Natural killer cell treated with Interleukin-12 subunit alpha and Interleukin-12 subunit beta and Interleukin-15 and Interleukin-18, amount 100 ng/mL, for 72 hours (primary cell): ENCODE measurements around the gene CACNB3. TPM values are rescaled to one million over a fixed set of nuclear protein-coding genes. Genes with fewer than 3 reads are reported as not detected.

Experiments used
- ATAC-seq, 2 donors: fragments of 150-1000 bp; cut with Tn5 transposase in 1 of 2; sonication (Bioruptor Pico), chemical (Tn5 transposase) in 1 of 2; 2 replicates each; pipeline ENCODE4 v1.10.0; 2021
- DNase-seq: peaks from one replicate; pipeline ENCODE4 v3.0.0; 2022; ENCODE audit warnings: low spot score
- H3K27ac Mint-ChIP-seq, 2 donors: 1 replicate in 1 of 2; 2 replicates in 1 of 2; pipeline ENCODE4 v1.8.0; 2022; ENCODE audit warnings: mixed read lengths in 2 of 2, mild to moderate bottlenecking in 1 of 2, moderate library complexity in 1 of 2
- H3K27me3 Mint-ChIP-seq, 2 donors: 1 replicate in 1 of 2; 2 replicates in 1 of 2; pipeline ENCODE4 v1.8.0; 2022; ENCODE audit warnings: mixed read lengths in 2 of 2
- H3K36me3 Mint-ChIP-seq: one replicate; pipeline ENCODE4 v1.8.0; 2022; ENCODE audit warnings: mixed read lengths
- H3K4me1 Mint-ChIP-seq, 2 donors: 1 replicate in 1 of 2; 2 replicates in 1 of 2; pipeline ENCODE4 v1.8.0; 2022; ENCODE audit warnings: low read depth in 2 of 2, mixed read lengths in 2 of 2, mild to moderate bottlenecking in 1 of 2
- H3K4me3 Mint-ChIP-seq: one replicate; pipeline ENCODE4 v1.8.0; 2022; ENCODE audit warnings: mixed read lengths
- H3K9me3 Mint-ChIP-seq: 2 replicates; pipeline ENCODE4 v1.8.0; 2022; ENCODE audit warnings: mixed read lengths
- total RNA-seq, 2 donors: library from RNA; stranded (reverse); gene quantifications; one replicate each; pipeline ENCODE4 v1.2.3, GENCODE V29; 2022

CACNB3 gene
- 10 to 100 TPM in 1 of 2 donors, 1 to 10 TPM in 1; 6.9 to 10.7 TPM for total RNA-seq

DNA sequence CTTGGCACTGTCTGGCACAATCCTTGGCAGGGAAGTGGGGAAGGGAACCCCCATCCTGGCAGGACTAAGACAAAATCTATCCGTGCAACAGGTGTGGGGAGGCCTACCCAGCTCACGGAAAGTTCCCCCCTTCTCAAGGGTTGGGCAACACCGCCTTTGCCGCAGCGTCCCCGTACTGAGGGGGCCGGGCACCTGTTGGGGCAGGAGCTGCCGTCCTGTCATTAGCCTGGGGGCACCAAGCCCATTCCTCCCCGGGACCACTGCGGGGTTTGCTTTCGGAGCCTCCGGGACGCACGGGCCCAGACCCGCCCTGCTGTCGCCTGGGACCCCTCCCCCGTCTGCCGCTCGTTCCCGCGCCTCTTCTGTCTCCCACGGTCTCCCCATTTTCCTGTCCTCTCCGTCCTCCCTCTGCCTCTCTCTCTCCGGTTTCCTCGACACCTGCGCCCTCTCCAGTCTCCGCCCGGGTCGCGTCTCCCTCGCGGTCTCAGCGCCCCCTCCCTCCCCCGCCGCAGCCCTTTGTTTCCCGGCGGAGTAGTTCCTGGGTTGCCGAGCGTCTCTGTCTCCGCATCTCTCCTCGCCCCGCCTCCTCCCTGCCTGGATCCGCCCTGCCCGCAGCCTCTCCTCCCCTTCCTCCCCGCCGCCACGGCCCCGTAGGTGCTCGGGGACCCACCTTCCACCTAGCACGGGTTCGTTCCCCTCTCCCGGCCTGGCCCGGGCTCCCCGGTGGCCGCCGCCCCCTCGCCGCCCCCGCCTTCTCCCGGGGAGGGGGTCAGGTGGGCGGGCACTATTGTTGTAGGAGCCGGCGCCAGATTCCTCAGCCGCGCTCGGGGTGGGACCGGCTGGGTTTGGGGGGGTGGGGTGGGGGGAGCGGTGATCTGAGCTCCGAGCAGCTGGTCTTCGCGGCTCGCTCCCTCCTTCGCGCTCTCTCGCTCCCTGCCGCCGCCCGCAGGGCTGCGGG lies at the start of gene CACNB3:
Gene CACNB3 (plus strand): TSS at position 624 of the 958 bp plus-strand sequence. CDS start 434 bp downstream, outside the sequence.
- peak; percentile 83 for DNase-seq
- Mint-ChIP-seq H3K9me3 (no peaks in the 10 kb centered on the region), H3K27ac (peak within 1 kb of the TSS in 1 of 2 donors; percentile 69), H3K4me3 (peak within 1 kb of the TSS; percentile 94), H3K36me3 (no peaks in the 10 kb centered on the region), H3K4me1 (peaks cover 24 to 32% of the 10 kb centered on the region in 2 donors), H3K27me3 (peaks cover 0 to 9% of the 10 kb centered on the region in 2 donors)
- peak; percentile 73 to 74 for ATAC-seq

DNA sequence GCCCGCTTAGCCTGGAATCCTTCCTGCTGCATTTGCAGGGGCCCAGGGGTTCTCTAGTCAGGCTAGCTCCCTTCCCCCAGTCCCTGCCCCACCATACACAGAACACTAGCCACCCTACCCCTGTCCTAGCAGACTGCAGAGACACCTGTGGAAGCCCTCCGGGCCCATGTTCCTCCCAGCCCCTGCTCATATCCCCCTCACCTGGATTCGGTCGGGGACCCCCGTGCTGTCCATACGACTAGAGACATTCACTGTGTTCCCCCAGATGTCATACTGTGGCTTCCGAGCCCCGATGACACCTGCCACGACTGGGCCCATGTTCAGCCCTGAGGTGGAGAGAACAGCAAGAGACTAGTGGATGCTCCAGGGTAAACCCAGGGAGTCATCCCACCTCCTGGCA lies 49.6 kb upstream of the CACNB3 start:
- Mint-ChIP-seq H3K27ac (no peak overlapping the region), H3K4me1 (peaks cover 28 to 32% of the 10 kb centered on the region in 2 donors), H3K4me3 (no peak overlapping the region), H3K9me3 (no peaks in the 10 kb centered on the region), H3K27me3 (no peaks in the 10 kb centered on the region), H3K36me3 (no peaks in the 10 kb centered on the region)
- no peak for DNase-seq
- no peak for ATAC-seq

DNA sequence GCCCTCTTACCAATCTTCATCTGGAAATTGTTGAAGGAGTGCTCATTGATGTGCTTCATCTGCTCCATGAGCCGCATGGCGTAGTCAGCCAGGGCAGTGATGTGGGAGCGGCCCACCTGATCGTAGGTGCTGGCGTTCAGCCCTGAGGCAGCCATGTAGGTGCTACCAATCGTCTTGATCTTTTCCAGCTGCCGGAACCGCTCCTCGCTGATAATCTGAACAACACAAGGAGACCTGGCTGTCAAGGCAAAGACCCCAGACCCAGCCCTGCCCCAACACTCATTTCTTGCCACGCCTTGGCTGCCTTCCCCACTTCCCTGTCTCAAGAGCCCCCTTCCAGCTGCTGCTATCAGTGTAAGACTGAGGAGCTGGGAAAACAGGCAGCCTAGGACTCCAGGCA lies 47.5 kb upstream of the CACNB3 start:
- Mint-ChIP-seq H3K36me3 (no peaks in the 10 kb centered on the region), H3K4me3 (no peak overlapping the region), H3K4me1 (peaks cover 16 to 20% of the 10 kb centered on the region in 2 donors), H3K27ac (no peak overlapping the region), H3K27me3 (peaks cover 0 to 3% of the 10 kb centered on the region in 2 donors), H3K9me3 (no peaks in the 10 kb centered on the region)
- ATAC-seq (no peak), DNase-seq (no peak)

DNA sequence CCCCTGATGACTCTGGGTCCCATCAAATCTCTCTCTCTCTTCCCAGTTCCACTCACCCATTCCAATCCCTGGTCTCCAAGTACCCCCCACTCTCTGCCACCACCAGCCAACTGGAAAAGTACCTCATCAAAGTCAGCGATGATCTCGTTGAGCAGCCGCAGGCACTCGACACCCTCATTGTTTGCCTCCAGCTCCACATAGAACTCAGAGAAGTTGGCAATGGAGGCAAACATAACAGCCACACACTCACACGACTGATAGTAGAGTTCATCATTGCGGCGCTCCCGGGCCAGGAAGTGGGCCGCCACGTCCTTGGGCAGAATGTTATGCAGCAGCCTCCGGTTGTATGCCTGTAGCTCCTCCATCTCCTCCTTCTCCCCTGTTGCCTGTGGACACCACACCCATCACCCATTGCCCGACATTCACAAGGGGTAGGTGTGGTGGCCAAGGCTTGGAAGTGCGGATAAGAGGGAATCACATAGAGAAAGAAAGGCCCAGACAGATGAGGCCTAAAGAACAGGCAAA lies 46.6 kb upstream of the CACNB3 start:
- no peak for DNase-seq
- Mint-ChIP-seq H3K27ac (peak overlapping the region in 1 of 2 donors; percentile 64), H3K4me1 (peaks cover 7 to 11% of the 10 kb centered on the region in 2 donors), H3K27me3 (peaks cover 0 to 3% of the 10 kb centered on the region in 2 donors), H3K4me3 (no peak overlapping the region), H3K36me3 (no peaks in the 10 kb centered on the region), H3K9me3 (no peaks in the 10 kb centered on the region)
- no peak for ATAC-seq

DNA sequence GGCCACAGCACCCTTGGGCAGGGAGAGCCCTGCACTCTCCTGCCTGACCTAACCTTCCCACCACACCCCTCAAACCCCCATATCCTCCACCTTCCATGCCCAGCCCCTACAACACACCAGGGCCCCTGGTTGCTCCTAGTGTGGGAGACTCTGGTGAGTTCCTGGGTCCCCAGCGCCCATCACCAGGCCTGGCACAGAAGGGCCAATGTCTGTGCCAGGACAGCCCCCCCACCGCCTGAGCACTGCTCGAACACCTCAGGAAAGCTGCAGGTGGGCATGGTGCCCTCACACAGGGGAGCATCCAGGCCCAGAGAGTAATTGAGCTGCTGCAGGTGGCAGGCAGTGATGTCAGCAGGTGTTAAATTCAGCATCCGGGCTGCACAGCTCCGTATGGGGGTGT lies 44.6 kb upstream of the CACNB3 start:
- no peaks in the 10 kb centered on the region for H3K9me3 Mint-ChIP-seq
- no peak overlapping the region for H3K4me3 Mint-ChIP-seq
- H3K27me3 Mint-ChIP-seq: peaks cover 0 to 3% of the 10 kb centered on the region in 2 donors
- no peak overlapping the region for H3K27ac Mint-ChIP-seq
- ATAC-seq (peak in 1 of 2 donors; percentile 3), DNase-seq (no peak)
- H3K4me1 Mint-ChIP-seq: peaks cover 5 to 12% of the 10 kb centered on the region in 2 donors
- H3K36me3 Mint-ChIP-seq: no peaks in the 10 kb centered on the region

DNA sequence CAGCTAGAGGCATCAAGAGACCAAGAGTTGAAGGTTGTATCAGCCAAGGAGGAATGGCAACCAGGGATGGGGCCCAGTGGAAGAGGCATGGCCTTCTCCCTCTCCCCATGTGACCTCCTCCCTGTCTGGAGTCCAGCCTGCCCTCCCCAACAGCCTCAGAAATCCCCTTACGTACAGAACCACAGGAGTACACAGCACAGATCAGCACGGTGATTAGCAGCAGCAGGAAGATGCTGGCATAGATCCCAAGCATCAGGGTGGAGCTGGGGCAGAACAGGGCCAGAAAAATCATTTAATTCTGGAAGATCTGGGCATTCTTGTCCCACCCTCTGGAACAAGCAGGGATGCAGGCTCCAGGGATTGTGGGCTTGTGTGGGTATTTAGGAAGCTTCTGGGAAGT lies 43.8 kb upstream of the CACNB3 start:
- H3K4me1 Mint-ChIP-seq: peaks cover 5 to 10% of the 10 kb centered on the region in 2 donors
- H3K4me3 Mint-ChIP-seq: no peak overlapping the region
- H3K27me3 Mint-ChIP-seq: peaks cover 0 to 3% of the 10 kb centered on the region in 2 donors
- DNase-seq (no peak), ATAC-seq (no peak)
- H3K9me3 Mint-ChIP-seq: no peaks in the 10 kb centered on the region
- peak overlapping the region in 1 of 2 donors; percentile 20 for H3K27ac Mint-ChIP-seq
- no peaks in the 10 kb centered on the region for H3K36me3 Mint-ChIP-seq

DNA sequence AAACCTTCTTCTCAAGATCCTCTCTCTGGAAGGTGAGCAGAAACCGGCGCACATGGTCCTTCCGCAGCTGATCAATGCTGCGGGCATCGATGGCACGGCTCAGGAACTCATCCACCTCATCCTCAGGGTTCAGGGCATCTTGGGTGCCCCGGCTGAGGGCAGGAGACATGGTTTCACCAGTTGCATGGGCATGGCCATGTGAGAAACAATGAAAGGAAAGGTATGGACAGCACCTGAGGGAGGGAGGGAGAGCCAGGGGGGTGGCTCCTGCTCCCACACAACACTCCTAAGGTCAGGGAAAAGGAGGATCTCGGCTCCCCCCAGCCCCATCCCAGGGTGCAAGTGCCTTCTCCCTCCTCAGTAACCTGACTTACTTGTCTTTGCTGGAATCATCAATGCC lies 43.0 kb upstream of the CACNB3 start:
- Mint-ChIP-seq H3K4me3 (no peak overlapping the region), H3K36me3 (no peaks in the 10 kb centered on the region), H3K27me3 (peaks cover 0 to 3% of the 10 kb centered on the region in 2 donors), H3K9me3 (no peaks in the 10 kb centered on the region), H3K27ac (no peak overlapping the region), H3K4me1 (peaks cover 5 to 10% of the 10 kb centered on the region in 2 donors)
- ATAC-seq (no peak), DNase-seq (no peak)

DNA sequence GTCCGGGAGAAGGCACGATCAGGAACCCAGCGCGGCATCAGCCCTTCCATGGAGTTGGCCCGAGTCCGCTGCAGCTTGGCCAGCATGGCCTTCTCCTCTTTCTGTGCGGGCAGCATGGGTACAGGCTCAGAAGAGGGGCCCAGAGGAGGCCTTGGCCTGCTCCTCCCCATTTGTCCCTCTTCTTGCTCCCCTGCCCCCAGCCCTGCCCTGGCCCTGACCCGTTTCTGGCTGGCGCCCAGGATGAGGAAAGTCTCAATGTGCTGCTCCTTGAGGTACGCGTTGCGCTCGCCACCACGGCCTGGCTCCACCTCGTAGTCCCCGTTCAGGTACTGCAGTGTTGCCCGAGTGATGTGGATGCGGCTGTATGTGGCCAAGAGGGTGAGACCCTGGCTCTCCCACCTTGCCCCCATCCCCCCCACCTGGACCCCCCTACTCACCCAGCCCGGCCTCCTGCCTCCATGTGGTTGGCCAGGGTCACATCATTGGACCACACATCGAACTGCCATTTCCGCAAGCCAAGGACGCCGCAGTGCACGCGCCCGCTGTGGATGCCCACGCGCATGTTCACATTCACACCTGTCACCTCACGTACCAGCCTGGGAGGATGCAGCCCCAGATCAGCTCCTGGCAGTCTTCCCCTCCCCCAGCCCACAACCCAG lies 42.2 kb upstream of the CACNB3 start:
- no peak for ATAC-seq

DNA sequence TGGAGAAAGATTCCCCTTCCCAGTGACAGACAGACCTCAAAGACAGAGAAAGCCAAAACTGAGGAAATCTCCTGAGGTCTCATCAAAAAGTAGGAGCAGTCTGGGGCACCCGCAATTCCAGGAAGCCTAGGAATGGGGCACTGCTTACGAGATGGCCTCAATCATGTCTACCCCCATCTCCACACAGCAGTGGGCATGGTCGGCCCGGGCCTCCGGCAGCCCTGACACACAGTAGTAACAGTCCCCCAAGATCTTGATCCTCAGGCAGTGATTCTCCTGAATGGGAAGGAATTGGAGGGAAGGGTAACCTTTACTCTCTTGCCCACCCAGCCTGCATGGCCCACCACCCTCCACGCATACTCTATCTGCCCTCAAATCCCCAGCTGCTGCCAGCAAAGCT lies 41.3 kb upstream of the CACNB3 start:
- ATAC-seq: no peak
- Mint-ChIP-seq H3K4me3 (no peak overlapping the region), H3K27ac (no peak overlapping the region), H3K27me3 (peaks cover 0 to 3% of the 10 kb centered on the region in 2 donors), H3K9me3 (no peaks in the 10 kb centered on the region), H3K4me1 (peaks cover 0 to 4% of the 10 kb centered on the region in 2 donors), H3K36me3 (no peaks in the 10 kb centered on the region)
- DNase-seq: no peak

More for the DNA sequence above, 42.2 kb upstream of the CACNB3 start:
- no peak for DNase-seq
- no peak overlapping the region for H3K4me3 Mint-ChIP-seq
- peaks cover 5 to 10% of the 10 kb centered on the region in 2 donors for H3K4me1 Mint-ChIP-seq
- H3K27ac Mint-ChIP-seq: no peak overlapping the region
- H3K9me3 Mint-ChIP-seq: no peaks in the 10 kb centered on the region
- H3K36me3 Mint-ChIP-seq: no peaks in the 10 kb centered on the region
- H3K27me3 Mint-ChIP-seq: peaks cover 0 to 3% of the 10 kb centered on the region in 2 donors

DNA sequence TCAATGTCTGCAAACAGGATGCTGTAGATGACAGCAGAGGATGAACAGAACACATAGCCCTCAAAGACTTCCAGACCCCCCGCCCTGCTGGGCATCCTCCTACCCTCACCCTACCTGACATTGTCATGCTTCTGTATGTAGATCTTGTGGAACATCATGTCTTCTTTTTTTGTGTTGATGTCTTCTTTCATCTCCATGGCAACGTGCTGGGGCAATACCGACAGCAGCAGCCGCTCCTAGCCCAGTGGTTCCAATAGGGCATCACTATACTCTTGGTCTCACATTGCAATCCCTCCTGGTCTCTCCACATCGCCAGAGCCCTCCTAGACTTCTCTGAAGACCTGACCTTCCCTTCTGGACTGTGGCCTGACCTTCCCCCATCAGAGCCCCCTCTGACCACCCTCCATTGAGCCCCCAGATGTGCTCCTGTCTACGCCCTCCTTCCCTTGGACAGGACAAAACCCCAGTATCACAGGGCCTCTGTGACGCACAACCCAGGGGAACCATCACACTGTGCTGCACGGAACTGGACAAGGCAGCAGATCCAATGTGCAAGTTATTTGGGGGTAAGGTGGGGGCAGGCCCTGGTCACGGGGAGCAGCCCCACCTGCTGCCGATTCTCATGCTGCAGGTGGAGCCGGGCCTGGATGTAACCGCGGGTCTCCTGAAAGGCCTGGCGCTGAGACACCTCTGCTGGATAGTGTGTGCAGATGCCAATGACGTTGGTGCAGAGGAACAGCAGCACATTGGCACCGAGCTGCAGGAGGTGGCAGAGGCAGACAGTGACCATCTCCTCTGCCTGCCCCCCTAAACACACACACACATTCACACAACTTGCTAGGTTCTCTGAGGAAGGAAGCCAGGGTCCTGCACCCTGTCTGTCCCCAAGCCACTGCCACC lies 40.5 kb upstream of the CACNB3 start:
- H3K9me3 Mint-ChIP-seq: no peaks in the 10 kb centered on the region
- peak overlapping the region in 1 of 2 donors; percentile 32 for H3K27ac Mint-ChIP-seq
- no peaks in the 10 kb centered on the region for H3K36me3 Mint-ChIP-seq
- DNase-seq (no peak), ATAC-seq (no peak)
- H3K4me1 Mint-ChIP-seq: peaks cover 0 to 4% of the 10 kb centered on the region in 2 donors
- H3K27me3 Mint-ChIP-seq: peaks cover 0 to 3% of the 10 kb centered on the region in 2 donors
- H3K4me3 Mint-ChIP-seq: no peak overlapping the region

DNA sequence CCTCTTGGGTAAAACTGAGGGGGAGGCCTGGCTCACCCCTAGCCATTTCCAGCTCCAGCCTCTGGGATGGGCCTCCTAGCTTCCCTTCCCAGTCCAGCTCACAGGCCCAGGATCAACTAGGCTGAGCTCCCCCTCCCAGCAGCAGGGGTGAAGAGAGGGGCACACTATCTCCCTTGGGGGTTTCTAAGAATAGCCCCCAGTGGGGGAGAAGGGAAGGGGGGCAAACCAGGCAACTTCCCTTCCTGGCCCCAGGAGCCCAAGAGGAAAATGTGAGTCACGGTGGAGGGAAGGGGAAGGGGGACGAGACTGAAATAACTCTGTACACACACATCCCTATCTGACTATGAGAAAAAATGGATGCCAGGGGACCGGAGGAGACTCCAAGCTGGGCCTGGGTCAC lies 38.4 kb upstream of the CACNB3 start:
- Mint-ChIP-seq H3K27me3 (peaks cover 0 to under 1% of the 10 kb centered on the region in 2 donors), H3K4me3 (no peak overlapping the region), H3K9me3 (no peaks in the 10 kb centered on the region), H3K4me1 (peaks cover 0 to 4% of the 10 kb centered on the region in 2 donors), H3K27ac (no peak overlapping the region), H3K36me3 (no peaks in the 10 kb centered on the region)
- no peak for ATAC-seq
- no peak for DNase-seq

DNA sequence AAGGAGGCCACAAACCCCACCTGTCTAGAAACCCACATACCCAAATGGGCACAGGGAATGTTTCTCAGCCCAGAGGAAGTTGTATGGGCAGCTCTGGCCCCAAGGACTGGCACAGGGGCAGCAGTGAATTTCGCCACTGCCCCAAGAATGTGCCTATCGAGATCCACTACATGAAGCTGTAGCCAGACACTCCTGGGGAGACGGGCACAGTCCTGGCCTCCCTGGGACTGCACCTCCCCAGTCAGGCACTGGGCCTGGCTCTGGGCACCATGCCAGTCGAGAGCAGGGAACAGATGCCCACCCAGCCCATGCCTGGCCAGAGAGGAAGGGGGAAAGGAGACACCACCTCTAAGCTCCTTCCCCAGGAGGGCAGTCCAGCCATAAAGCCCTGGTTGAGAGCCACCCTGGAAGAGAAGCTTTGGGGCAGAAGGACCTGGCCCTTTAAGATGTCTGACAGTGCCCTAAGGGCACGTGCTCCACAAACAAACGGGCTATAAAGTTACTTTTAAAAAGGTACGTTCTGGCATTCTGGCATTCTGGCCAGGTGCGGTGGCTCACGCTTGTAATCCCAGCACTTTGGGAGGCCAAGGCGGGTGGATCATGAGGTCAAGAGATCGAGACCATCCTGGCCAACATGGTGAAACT lies 37.8 kb upstream of the CACNB3 start:
- no peak for DNase-seq
- Mint-ChIP-seq H3K36me3 (no peaks in the 10 kb centered on the region), H3K4me3 (no peak overlapping the region), H3K4me1 (peaks cover 0 to 4% of the 10 kb centered on the region in 2 donors), H3K27ac (no peak overlapping the region), H3K27me3 (peaks cover 0 to 3% of the 10 kb centered on the region in 2 donors), H3K9me3 (no peaks in the 10 kb centered on the region)
- no peak for ATAC-seq
